Neural cell (in vitro differentiated cells): Measurements from ENCODE around the gene TMEM212. TPM values are rescaled to one million over a fixed set of nuclear protein-coding genes. Genes with fewer than 3 reads are reported as not detected.

Experiments
- H2AFZ ChIP-seq: fragments of 200-600, 300-800 bp; sonication (generic), shearing (Covaris generic); 2 replicates; pipeline ENCODE4 v1.6.0; 2014; ENCODE audit warnings: low read depth, mild to moderate bottlenecking, antibody characterized with exemption, low read length, moderate library complexity
- H3F3A ChIP-seq: fragments of 200-600 bp; shearing (Covaris generic); 2 replicates; pipeline ENCODE4 v1.6.1; 2016; ENCODE audit warnings: mild to moderate bottlenecking, moderate library complexity, mixed read lengths, antibody characterized with exemption, low read length; ENCODE audit not compliant: insufficient read depth, poor library complexity, severe bottlenecking
- H3K27ac ChIP-seq: fragments of 200-600, 300-800 bp; sonication (generic), shearing (Covaris generic); 2 replicates; pipeline ENCODE4 v1.5.1; 2014; ENCODE audit warnings: mild to moderate bottlenecking, low read length, moderate library complexity
- H3K27me3 ChIP-seq: fragments of 300-800, 200-600 bp; sonication (generic), shearing (Covaris generic); 2 replicates; pipeline ENCODE4 v1.6.0; 2014; ENCODE audit warnings: mild to moderate bottlenecking, low read depth, low read length, moderate library complexity; ENCODE audit not compliant: insufficient read depth
- H3K36me3 ChIP-seq: fragments of 300-800, 200-600 bp; sonication (generic), shearing (Covaris generic); 2 replicates; pipeline ENCODE4 v1.5.1; 2014; ENCODE audit warnings: mild to moderate bottlenecking, antibody characterized with exemption, low read length, moderate library complexity; ENCODE audit not compliant: insufficient read depth
- H3K4me2 ChIP-seq: fragments of 300-800, 200-600 bp; sonication (generic), shearing (Covaris generic); 2 replicates; pipeline ENCODE4 v1.6.0; 2014; ENCODE audit warnings: mild to moderate bottlenecking, low read length
- H3K4me3 ChIP-seq: fragments of 300-800, 200-600 bp; sonication (generic), shearing (Covaris generic); 2 replicates; pipeline ENCODE4 v1.5.1; 2014; ENCODE audit warnings: mild to moderate bottlenecking, low read length, moderate library complexity
- H3K79me2 ChIP-seq: fragments of 200-600 bp; shearing (Covaris generic); replicated peaks from 2 replicates; pipeline ENCODE4 v1.6.0; 2014; ENCODE audit warnings: mild to moderate bottlenecking, low read length, moderate library complexity; ENCODE audit not compliant: insufficient read depth
- H3K9ac ChIP-seq: fragments of 300-800, 200-600 bp; sonication (generic), shearing (Covaris generic); 2 replicates; pipeline ENCODE4 v1.6.1; 2016; ENCODE audit warnings: mild to moderate bottlenecking, low read length, mixed read lengths
- H3K9me2 ChIP-seq: fragments of 200-600 bp; shearing (Covaris generic); 2 replicates; pipeline ENCODE4 v1.6.1; 2016; ENCODE audit warnings: mild to moderate bottlenecking, low read length, mixed read lengths; ENCODE audit not compliant: insufficient read depth
- H3K9me3 ChIP-seq: fragments of 200-600, 300-800 bp; sonication (generic), shearing (Covaris generic); 2 replicates; pipeline ENCODE4 v1.6.1; 2016; ENCODE audit warnings: mild to moderate bottlenecking, mixed run types, low read length, moderate library complexity, mixed read lengths
- H4K20me1 ChIP-seq: fragments of 200-600 bp; shearing (Covaris generic); 2 replicates; pipeline ENCODE4 v1.6.1; 2016; ENCODE audit warnings: mild to moderate bottlenecking, mixed run types; ENCODE audit not compliant: insufficient read depth
- EP300 ChIP-seq: fragments of 450-650 bp; conservative IDR thresholded peaks from 2 replicates; pipeline ENCODE4 v1.6.1; 2014; ENCODE audit warnings: antibody characterized with exemption, mild to moderate bottlenecking, moderate library complexity; ENCODE audit not compliant: poor library complexity, severe bottlenecking
- EZH2 ChIP-seq: fragments of 200-600, 300-800 bp; shearing (Covaris generic), sonication (generic); IDR thresholded peaks from 2 replicates; pipeline ENCODE4 v1.6.1; 2014; ENCODE audit warnings: antibody characterized with exemption, low read length, borderline replicate concordance, mild to moderate bottlenecking; ENCODE audit not compliant: insufficient read depth, poor library complexity, severe bottlenecking
- MXI1 ChIP-seq: fragments of 450-650 bp; conservative IDR thresholded peaks from 2 replicates; pipeline ENCODE4 v1.6.1; 2014; ENCODE audit warnings: antibody characterized with exemption, mild to moderate bottlenecking; ENCODE audit not compliant: poor library complexity, severe bottlenecking
- POLR2AphosphoS5 ChIP-seq: IDR thresholded peaks from 2 replicates; pipeline ENCODE4 v1.6.1; 2012
- RAD21 ChIP-seq: fragments of 450-650 bp; conservative IDR thresholded peaks from 2 replicates; pipeline ENCODE4 v1.6.1; 2014; ENCODE audit warnings: antibody characterized with exemption, mild to moderate bottlenecking, moderate library complexity
- TAF1 ChIP-seq: IDR thresholded peaks from 2 replicates; pipeline ENCODE4 v1.6.1; 2012; ENCODE audit warnings: low read depth
- polyA plus RNA-seq: library from polyadenylated mRNA; depleted of rRNA; stranded (reverse); fragments of >200 nt; gene quantifications from 2 replicates; pipeline ENCODE4 v1.2.3, GENCODE V29; 2014
- TF ChIP-seq, protein P1 (sequence below): fragments of 450-650 bp; IDR thresholded peaks from 2 replicates; pipeline ENCODE4 v1.5.1; 2014; ENCODE audit warnings: antibody characterized with exemption, mild to moderate bottlenecking, moderate library complexity; ENCODE audit not compliant: poor library complexity, severe bottlenecking

Gene TMEM212
- polyA plus RNA-seq, 1 donor from 2014 or later, result not detected

DNA sequence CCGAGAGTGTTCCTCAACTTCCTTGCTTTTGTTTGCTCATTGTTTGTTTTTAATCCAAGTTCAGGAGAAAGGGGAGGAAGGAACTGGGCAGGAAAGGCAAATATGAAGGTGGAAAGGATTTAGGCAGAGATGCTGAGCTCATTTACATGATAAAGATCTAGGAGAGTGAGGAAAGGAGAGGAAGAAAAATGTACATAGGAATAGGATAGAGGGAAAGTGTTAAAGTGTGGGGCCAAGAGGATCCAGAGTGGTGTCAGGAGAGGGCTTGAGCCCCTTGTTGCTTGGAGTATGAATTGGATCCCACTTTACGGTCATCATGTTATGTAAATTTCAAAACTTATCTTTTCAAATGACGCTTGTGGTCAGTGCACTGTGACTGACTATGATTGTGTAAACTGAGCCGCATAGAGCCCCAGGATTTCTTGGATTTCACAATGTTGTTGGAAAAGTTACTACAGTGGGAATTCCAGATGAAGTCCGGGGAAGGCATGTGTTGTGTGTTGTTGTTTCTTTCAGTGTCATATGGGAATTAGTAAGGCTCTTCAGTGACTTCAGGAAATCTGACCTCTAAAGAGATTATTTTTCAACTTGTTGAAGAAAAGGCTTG is 17.8 kb upstream of the TMEM212 start:
- no peak overlapping the region for H3K4me3 ChIP-seq
- no peaks in the 10 kb centered on the region for H3K36me3 ChIP-seq
- no peaks in the 10 kb centered on the region for H3K79me2 ChIP-seq
- TF ChIP-seq EZH2 (no peak), TAF1 (no peak), EP300 (no peak)
- TF ChIP-seq, protein P1, sequence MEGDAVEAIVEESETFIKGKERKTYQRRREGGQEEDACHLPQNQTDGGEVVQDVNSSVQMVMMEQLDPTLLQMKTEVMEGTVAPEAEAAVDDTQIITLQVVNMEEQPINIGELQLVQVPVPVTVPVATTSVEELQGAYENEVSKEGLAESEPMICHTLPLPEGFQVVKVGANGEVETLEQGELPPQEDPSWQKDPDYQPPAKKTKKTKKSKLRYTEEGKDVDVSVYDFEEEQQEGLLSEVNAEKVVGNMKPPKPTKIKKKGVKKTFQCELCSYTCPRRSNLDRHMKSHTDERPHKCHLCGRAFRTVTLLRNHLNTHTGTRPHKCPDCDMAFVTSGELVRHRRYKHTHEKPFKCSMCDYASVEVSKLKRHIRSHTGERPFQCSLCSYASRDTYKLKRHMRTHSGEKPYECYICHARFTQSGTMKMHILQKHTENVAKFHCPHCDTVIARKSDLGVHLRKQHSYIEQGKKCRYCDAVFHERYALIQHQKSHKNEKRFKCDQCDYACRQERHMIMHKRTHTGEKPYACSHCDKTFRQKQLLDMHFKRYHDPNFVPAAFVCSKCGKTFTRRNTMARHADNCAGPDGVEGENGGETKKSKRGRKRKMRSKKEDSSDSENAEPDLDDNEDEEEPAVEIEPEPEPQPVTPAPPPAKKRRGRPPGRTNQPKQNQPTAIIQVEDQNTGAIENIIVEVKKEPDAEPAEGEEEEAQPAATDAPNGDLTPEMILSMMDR, result no peak
- no peak overlapping the region for H3K9ac ChIP-seq
- H2AFZ ChIP-seq, result no peak overlapping the region
- H3K27ac ChIP-seq, result no peak overlapping the region
- no peaks in the 10 kb centered on the region for H3K9me2 ChIP-seq
- H3K9me3 ChIP-seq, result no peaks in the 10 kb centered on the region
- H3K27me3 ChIP-seq, result no peaks in the 10 kb centered on the region
- no peaks in the 10 kb centered on the region for H4K20me1 ChIP-seq
- H3K4me2 ChIP-seq, result no peak overlapping the region
- no peaks in the 10 kb centered on the region for H3F3A ChIP-seq

DNA sequence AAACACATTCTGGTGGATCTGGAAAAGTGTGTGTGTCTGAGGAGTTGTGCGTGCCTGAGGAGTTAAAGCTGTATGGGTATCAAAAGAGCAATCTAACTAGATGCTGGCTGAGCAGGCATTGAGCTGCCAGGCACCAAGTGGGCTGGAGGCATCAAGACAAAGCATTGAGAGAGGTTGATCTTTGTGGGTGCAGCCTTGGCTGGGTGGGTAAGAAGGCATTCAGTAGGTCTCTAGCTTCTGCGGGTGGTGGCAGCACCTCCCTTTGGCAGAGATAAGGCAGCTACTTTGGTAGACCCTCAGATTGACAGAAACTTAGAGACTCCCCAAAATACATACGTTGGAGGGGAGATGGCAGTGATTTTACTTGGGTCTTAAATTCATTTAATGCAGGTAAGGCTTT is 15.8 kb upstream of the TMEM212 start:
- TF ChIP-seq RAD21, result no peak
- no peak for TF ChIP-seq MXI1
- Histone ChIP-seq H3F3A (no peaks in the 10 kb centered on the region), H2AFZ (no peak overlapping the region), H3K9me3 (no peaks in the 10 kb centered on the region), H3K4me3 (no peak overlapping the region), H3K36me3 (no peaks in the 10 kb centered on the region), H3K9me2 (no peaks in the 10 kb centered on the region), H4K20me1 (no peaks in the 10 kb centered on the region), H3K9ac (no peak overlapping the region), H3K79me2 (no peaks in the 10 kb centered on the region), H3K4me2 (no peak overlapping the region), H3K27me3 (no peaks in the 10 kb centered on the region), H3K27ac (no peak overlapping the region)

DNA sequence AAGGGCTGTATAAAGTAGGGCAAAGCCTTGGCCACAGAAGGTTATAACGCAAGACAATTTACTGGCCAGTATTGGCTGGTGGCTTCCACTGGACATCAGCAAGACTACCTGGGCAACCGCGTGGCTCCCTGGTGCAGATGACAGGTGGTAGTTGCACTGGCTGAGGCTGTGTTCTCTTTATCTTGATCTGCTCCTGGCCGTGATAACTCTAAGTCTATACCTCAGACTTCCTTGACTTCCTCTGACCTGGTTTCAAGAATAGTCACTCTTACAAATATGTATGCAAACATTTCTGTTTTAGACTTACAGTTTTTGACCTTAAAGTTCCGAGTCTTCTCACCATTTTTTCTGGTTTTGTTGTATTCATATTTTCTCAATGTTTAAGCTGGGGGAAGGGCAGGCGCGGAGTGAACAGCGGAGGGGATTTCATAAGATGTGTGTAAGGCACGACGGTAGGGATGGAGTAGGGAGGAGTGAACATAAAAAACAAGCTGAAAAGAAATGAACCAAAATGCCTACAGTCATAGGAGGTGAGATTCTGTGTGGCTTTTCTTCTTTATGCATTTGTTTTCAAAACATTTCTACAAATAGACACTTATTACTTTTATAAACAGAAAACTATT is 15.2 kb upstream of the TMEM212 start:
- H3K27me3 ChIP-seq, result no peaks in the 10 kb centered on the region
- no peak overlapping the region for H2AFZ ChIP-seq
- H3K9me2 ChIP-seq, result no peaks in the 10 kb centered on the region
- no peaks in the 10 kb centered on the region for H3K9me3 ChIP-seq
- no peaks in the 10 kb centered on the region for H3K36me3 ChIP-seq
- no peak overlapping the region for H3K9ac ChIP-seq
- no peak overlapping the region for H3K27ac ChIP-seq
- no peaks in the 10 kb centered on the region for H4K20me1 ChIP-seq
- TF ChIP-seq MXI1, result no peak
- no peak for TF ChIP-seq POLR2AphosphoS5
- no peak for TF ChIP-seq EP300
- TF ChIP-seq, protein P1, result no peak
- H3K79me2 ChIP-seq, result no peaks in the 10 kb centered on the region
- H3K4me3 ChIP-seq, result no peak overlapping the region
- H3F3A ChIP-seq, result no peaks in the 10 kb centered on the region
- no peak overlapping the region for H3K4me2 ChIP-seq
